HG03045 (cell line): ENCODE measurements around the gene SPOCK1.

Experiments used
- ATAC-seq: cut with Tn5 transposase; IDR thresholded peaks from one replicate; pipeline ENCODE4 v1.9.1; 2021; ENCODE audit warnings: mild to moderate bottlenecking, moderate library complexity; ENCODE audit not compliant: unreplicated experiment

SPOCK1 gene

GRCh38 chr5:137040024-137040423 lies 459.1 kb downstream of the SPOCK1 start:
- ATAC-seq: no peak

- no peak for ATAC-seq
Measured at GRCh38 chr5:137037848-137038247, 461.3 kb downstream of the SPOCK1 start.

- ATAC-seq: no peak
Measured at GRCh38 chr5:137036640-137037039, 462.5 kb downstream of the SPOCK1 start.

GRCh38 chr5:137035480-137035878 lies 463.6 kb downstream of the SPOCK1 start:
- no peak for ATAC-seq

GRCh38 chr5:137034764-137035479 lies 464.2 kb downstream of the SPOCK1 start:
- no peak for ATAC-seq

GRCh38 chr5:137034213-137034612 lies 464.9 kb downstream of the SPOCK1 start:
- no peak for ATAC-seq

- no peak for ATAC-seq
Measured at GRCh38 chr5:137032929-137033328, 466.2 kb downstream of the SPOCK1 start.

GRCh38 chr5:137027758-137028157 lies 471.4 kb downstream of the SPOCK1 start:
- no peak for ATAC-seq

GRCh38 chr5:137026296-137026695 lies 472.8 kb downstream of the SPOCK1 start:
- no peak for ATAC-seq

- no peak for ATAC-seq
Measured at GRCh38 chr5:137024044-137024443, 475.1 kb downstream of the SPOCK1 start.

GRCh38 chr5:137023371-137023770 lies 475.8 kb downstream of the SPOCK1 start:
- ATAC-seq: no peak

GRCh38 chr5:137022725-137023124 lies 476.4 kb downstream of the SPOCK1 start:
- no peak for ATAC-seq

- no peak for ATAC-seq
Measured at GRCh38 chr5:137022043-137022442, 477.1 kb downstream of the SPOCK1 start.

- no peak for ATAC-seq
Measured at GRCh38 chr5:137019229-137019628, 479.9 kb downstream of the SPOCK1 start.

- ATAC-seq: no peak
Measured at GRCh38 chr5:137016783-137017324, 482.3 kb downstream of the SPOCK1 start.

- ATAC-seq: no peak
Measured at GRCh38 chr5:137015540-137016116, 483.5 kb downstream of the SPOCK1 start.

- ATAC-seq: no peak
Measured at GRCh38 chr5:137014731-137015130, 484.4 kb downstream of the SPOCK1 start.

GRCh38 chr5:137010226-137010625 lies 488.9 kb downstream of the SPOCK1 start:
- ATAC-seq: no peak

- ATAC-seq: no peak
Measured at GRCh38 chr5:137004279-137004678, 494.8 kb downstream of the SPOCK1 start.

GRCh38 chr5:137001026-137001569 lies 498.0 kb downstream of the SPOCK1 start:
- ATAC-seq: no peak

GRCh38 chr5:136999787-137000186 lies 499.3 kb downstream of the SPOCK1 start:
- no peak for ATAC-seq

GRCh38 chr5:136998854-136999357 lies 500.2 kb downstream of the SPOCK1 start:
- no peak for ATAC-seq
